HCT116 (cell line): ENCODE results near the gene CDH7.

ENCODE experiments used
- EZH2 ChIP-seq: fragments of 200-600 bp; sonication (generic); IDR thresholded peaks from 2 replicates; pipeline ENCODE4 v1.6.1; 2017; ENCODE audit warnings: antibody characterized with exemption, mixed run types
- EZH2phosphoT487 ChIP-seq: fragments of 200-600 bp; IDR thresholded peaks from 2 replicates; pipeline ENCODE4 v1.6.1; 2018; ENCODE audit warnings: antibody characterized with exemption, borderline replicate concordance
- TF ChIP-seq, protein P1 (sequence below): IDR thresholded peaks from 2 replicates; pipeline ENCODE4 v1.6.1; 2012
- TF ChIP-seq, protein P2 (sequence below), 3 experiments: fragments of 200-600 bp in 1 of 3; sonication (generic) in 1 of 3; IDR thresholded peaks in 2 of 3; conservative IDR thresholded peaks in 1 of 3; 2 replicates each; pipeline ENCODE4 v1.5.1; 2012 to 2017; ENCODE audit warnings: low read depth in 2 of 3, low read length in 2 of 3, antibody characterized with exemption in 1 of 3, borderline replicate concordance in 1 of 3, control low read depth in 1 of 3, mild to moderate bottlenecking in 1 of 3, mixed read lengths in 1 of 3, mixed run types in 1 of 3, moderate library complexity in 1 of 3; ENCODE audit not compliant: insufficient read depth in 1 of 3

- TF ChIP-seq EZH2phosphoT487 (no peak), EZH2 (no peak)
- TF ChIP-seq, protein P1, sequence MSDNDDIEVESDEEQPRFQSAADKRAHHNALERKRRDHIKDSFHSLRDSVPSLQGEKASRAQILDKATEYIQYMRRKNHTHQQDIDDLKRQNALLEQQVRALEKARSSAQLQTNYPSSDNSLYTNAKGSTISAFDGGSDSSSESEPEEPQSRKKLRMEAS, result no peak
- TF ChIP-seq, protein P2, sequence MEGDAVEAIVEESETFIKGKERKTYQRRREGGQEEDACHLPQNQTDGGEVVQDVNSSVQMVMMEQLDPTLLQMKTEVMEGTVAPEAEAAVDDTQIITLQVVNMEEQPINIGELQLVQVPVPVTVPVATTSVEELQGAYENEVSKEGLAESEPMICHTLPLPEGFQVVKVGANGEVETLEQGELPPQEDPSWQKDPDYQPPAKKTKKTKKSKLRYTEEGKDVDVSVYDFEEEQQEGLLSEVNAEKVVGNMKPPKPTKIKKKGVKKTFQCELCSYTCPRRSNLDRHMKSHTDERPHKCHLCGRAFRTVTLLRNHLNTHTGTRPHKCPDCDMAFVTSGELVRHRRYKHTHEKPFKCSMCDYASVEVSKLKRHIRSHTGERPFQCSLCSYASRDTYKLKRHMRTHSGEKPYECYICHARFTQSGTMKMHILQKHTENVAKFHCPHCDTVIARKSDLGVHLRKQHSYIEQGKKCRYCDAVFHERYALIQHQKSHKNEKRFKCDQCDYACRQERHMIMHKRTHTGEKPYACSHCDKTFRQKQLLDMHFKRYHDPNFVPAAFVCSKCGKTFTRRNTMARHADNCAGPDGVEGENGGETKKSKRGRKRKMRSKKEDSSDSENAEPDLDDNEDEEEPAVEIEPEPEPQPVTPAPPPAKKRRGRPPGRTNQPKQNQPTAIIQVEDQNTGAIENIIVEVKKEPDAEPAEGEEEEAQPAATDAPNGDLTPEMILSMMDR (IDR thresholded peaks at IDR 0.05 in 2 of 3, conservative IDR thresholded peaks at IDR 0.05 in 1 of 3; ENCODE audit: borderline replicate concordance in 1 of 3, insufficient read depth in 1 of 3, low read depth in 2 of 3, low read length in 2 of 3), result no peak
Observed at GRCh38 chr18:65761636-65762295, 11.0 kb downstream of the CDH7 start.
